Activated CD8-positive, alpha-beta memory T cell treated with anti-CD3 and anti-CD28 coated beads, Interleukin-2, amount 50 U/mL, for 1 hour (primary cell): ENCODE results near the gene AMTN.
"Not testable (repeated sequence)": the region's sequence is repeated elsewhere in the genome, so short reads cannot be mapped to it uniquely, and the experiment has no call there.

ENCODE experiments used
- DNase-seq: peaks from one replicate; pipeline ENCODE4 v3.0.0-alpha.2; 2020; ENCODE audit errors: extremely low read depth

AMTN gene

DNA sequence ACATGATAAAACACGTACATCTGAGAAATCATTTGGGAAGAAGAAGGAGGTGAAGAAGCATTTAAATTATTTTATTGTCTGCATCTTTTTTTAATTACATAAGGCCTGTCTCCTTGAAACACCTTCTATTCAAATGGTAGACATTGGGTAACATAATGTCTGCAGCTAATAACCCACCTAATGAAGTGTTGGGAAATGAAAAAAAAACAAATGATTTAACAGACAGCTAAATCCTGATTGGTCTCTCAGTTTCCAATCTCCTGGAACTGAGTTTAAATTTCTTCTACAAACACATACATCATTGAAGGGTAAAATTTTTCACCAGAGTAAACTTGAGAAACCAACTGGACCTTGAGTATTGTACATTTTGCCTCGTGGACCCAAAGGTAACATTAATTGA lies at the start of gene AMTN:
Gene AMTN, plus strand, starts transcription at position 301 of the 400 bp plus-strand sequence. CDS start 209 bp downstream, outside the sequence.
- DNase-seq, result no peak

GRCh38 chr4:70471897-70472296 lies 46.5 kb upstream of the AMTN start, which contains the start of gene MUC7:
TSS of gene MUC7 (plus strand) at chr4:70472197. CDS start at chr4:70474022, 1,825 bp downstream.
- DNase-seq, result no peak

DNA sequence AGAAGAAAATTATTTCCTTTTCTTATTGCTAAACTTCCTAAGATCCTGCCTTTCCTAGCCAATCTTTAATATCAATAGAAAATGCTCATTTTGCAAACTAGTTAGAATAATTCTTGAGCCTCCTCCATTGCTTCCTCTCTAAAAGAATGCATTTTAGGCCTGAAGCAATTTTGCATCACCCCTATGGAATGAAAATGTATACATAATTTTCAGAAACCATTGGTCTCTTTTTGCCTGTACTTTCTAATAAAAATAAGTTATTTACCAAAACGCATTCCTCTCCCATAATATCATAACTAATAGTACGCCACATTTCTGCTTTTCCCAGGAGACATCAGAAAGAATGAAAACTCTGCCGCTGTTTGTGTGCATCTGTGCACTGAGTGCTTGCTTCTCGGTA lies 44.7 kb upstream of the AMTN start:
- DNase-seq, result no peak

DNA sequence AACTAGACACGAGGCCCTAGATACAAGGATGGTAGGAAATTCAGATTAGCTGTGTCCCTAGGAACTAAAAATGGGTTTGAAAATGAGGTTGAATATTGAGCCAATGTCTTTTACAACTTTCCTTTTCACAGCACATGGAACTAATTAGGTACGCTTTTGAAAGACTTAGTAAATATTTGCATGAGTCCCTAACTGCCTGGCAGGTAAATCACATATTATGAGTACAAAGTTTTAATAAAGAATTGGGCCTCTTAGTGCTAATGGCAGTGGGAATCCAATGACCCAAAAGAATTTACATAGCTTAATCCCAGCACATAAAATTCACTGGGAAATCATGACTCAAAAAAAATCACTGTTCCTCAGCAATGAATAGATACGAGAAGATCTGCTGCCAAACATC lies 29.6 kb upstream of the AMTN start:
- DNase-seq, result no peak

DNA sequence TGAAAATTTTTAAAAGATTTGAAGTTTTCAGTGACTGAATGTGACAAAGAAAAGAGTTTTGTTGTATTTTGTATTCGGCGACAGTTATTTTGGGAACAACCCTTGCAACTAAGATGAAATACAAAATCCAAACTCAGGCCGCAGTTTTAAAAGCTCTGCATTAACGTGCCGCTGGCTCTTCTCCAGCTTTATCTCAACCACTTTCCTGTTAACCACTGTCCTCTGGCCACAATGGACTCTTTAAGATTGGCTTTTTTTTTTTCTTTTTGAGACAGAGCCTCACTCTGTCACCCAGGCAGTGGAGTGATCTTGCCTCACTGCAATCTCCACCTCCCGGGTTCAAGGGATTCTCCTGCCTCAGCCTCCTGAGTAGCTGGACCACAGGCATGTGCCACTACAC lies 22.1 kb upstream of the AMTN start:
- no peak for DNase-seq

- not testable (repeated sequence) for DNase-seq
Measured at GRCh38 chr4:70501838-70502237, 16.5 kb upstream of the AMTN start.

- DNase-seq, result no peak
Measured at GRCh38 chr4:70504733-70505132, 13.6 kb upstream of the AMTN start.

- DNase-seq, result no peak
Measured at GRCh38 chr4:70505151-70505748, 13.1 kb upstream of the AMTN start.

- DNase-seq, result no peak
Measured at GRCh38 chr4:70508801-70509200, 9.6 kb upstream of the AMTN start.

DNA sequence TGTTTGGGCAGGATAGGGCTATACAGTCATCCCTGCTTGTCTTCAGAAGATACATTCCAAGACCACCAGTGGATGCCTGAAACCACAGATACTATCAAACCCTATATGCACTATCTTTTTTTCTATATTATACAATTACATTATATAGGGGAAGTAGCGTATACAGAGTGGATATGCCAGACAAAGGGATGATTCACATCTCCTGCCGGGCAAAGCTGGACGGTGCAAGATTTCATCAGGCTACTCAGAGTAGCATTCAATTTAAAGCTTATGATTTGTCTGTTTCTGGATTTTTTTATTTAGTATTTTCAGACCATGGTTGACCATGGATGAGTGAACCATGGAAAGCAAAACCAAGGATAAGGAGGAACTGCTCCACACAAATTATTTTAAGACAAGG lies 7.0 kb upstream of the AMTN start:
- DNase-seq, result no peak

DNA sequence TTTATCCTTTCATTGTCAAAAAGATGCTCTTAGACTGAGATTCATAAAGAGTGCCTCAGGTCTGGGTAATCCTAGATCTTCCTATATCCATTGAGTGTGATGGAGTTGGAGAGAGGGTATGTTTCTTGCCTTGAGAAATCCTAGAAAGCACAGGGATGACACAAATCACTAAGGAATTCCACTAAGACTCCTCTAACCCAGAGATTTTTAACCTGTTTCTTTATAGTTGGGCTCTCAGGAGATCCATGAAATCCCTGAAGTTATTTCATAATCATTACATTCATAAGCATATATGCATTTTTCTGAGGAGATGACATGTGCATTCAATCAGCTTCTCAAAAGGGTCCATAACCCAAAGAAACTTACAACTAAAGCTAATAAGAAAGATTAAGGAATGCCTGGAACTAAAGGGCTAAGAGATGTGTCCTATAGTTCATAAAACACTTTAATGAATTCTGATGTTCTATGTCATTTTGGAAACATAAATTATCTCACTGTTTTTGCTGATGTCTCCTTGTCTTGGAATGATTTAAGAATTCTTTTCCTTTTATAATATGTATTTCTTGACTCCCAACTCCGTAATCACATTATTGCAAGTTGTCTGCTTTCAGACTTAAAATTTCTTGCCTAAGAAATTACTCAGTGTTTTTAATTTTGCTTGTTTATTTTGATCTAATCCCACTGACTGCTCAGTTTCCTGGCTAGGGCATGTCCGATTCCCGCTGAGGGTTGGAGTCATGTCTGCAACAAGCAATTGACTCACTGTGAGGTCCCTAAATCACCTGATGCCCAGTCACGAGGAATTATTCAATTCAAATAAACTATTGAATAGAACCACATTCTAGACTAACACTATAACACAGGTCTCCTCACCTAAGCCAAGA lies 2.8 kb upstream of the AMTN start:
- DNase-seq, result no peak

- no peak for DNase-seq
Measured at GRCh38 chr4:70518716-70519115, 347 bp downstream of the AMTN start.

DNA sequence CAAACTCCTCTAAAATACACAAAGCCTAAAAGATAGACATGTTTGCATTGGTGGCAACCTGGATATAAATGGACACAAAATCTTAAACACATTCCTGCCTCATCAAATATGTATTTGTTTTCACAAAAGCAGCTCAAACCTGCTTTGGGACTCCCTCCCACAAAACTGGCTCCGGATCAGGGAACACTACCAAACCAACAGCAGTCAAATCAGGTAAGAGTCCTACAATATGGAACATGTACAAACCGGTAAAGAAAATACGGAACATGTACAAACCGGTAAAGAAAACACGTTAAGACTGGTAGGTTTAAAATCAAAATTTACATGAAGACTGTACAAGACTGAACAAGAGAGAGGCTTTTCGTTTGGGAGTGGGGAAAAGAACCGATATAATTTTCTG lies 4.3 kb downstream of the AMTN start:
- no peak for DNase-seq

- DNase-seq, result no peak
Measured at GRCh38 chr4:70530997-70531396, 12.6 kb downstream of the AMTN start.

- DNase-seq, result no peak
Measured at GRCh38 chr4:70531981-70532380, 13.6 kb downstream of the AMTN start.

DNA sequence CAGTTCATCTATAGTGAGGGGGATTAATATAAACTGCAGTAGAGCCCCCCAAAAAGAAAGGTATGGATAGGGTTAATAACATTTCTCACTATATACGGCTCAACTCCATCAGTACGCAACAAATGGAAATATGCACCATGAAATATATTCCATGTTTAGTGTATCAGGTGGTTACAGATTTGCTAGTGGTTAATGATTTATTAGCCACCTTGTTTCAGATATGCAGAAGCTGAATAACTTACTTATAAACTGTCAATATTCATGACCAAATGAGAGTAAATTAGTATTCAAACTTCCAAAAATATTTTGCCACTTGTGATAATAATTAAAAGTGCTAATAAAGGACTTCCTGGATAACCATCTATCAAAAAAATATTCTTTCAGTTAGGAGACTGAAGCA lies 14.8 kb downstream of the AMTN start:
- DNase-seq, result no peak

DNA sequence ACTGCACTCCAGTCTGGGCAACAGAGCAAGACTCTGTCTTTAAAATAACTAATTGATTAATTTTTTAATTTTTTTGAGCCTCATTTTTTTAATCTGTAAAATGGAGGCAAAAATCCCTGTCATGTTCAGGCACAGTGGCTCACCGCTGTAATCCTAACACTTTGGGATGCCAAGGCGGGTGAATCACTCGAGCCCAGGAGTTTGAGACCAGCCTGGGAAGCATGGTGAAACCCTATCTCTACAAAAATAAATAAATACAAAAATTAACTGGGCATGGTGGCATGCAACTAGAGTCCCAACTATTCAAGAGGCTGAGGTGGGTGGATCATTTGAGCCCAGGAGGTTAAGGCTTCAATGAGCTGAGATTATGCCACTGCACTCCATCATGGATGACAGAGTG lies 15.4 kb downstream of the AMTN start:
- no peak for DNase-seq

- DNase-seq, result not testable (repeated sequence)
Measured at GRCh38 chr4:70534886-70535285, 16.5 kb downstream of the AMTN start.

GRCh38 chr4:70538869-70539268 lies 20.5 kb downstream of the AMTN start:
- DNase-seq, result no peak

GRCh38 chr4:70544279-70544868 lies 26.0 kb downstream of the AMTN start:
- DNase-seq, result no peak

GRCh38 chr4:70556856-70557255 lies 38.5 kb downstream of the AMTN start:
- DNase-seq, result no peak

DNA sequence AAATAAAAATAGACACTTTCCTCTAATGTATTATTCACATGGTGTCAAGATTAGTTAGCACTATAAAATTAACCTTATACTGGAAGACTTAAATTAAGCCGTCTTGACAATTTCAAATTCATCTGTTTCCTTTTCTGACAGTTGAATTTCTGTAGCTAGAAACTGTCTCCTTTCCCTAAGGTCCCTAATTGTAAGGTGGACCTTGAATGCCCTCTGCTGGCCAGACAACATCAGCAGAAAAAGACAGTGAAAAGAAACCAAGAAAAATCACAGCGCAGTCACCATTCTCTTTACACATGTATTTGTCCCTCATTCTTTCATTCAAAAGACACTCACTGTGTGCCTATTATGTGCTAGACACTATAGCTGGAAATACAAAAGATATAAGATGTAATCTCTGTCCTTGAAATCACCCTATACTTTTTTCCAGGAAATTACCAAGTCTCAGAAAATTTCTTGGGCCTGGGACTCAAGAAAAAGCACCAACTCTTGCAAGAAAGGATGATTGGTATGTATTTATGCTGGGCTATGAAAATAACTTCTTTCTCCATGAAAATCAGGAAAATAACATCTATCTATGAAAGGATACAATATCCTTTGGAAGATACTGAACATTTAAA lies 41.0 kb downstream of the AMTN start:
- DNase-seq, result no peak
